ENCODE results near the gene ZCCHC8.
"Not testable (repeated sequence)": the region's sequence is repeated elsewhere in the genome, so short reads cannot be mapped to it uniquely, and the experiment has no call there.

The ZCCHC8 gene

GRCh38 chr12:122470576-122470975 lies 30.2 kb downstream of the ZCCHC8 start:
- DNase-seq: not testable (repeated sequence)

DNA sequence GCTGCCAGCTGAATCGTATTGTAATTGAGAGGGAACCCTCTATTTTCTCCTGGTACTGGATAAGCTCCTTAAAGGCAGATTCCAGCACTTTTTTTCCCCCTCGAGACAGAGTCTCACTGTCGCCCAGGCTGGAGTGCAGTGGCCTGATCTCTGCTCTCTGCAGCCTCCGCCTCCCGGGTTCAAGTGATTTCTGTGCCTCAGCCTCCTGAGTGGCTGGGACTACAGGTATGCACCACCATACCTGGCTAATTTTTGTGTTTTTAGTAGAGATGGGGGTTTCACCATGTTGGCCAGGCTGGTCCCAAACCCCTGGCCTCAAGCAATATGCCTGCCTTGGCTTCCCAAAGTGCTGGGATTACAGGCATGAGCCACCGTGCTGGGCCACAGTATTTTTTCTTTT lies 30.9 kb downstream of the ZCCHC8 start:
- DNase-seq: not testable (repeated sequence)

GRCh38 chr12:122467983-122468382 lies 32.7 kb downstream of the ZCCHC8 start:
- no peak for DNase-seq

GRCh38 chr12:122464317-122465042 lies 36.3 kb downstream of the ZCCHC8 start:
- DNase-seq: not testable (repeated sequence)

DNA sequence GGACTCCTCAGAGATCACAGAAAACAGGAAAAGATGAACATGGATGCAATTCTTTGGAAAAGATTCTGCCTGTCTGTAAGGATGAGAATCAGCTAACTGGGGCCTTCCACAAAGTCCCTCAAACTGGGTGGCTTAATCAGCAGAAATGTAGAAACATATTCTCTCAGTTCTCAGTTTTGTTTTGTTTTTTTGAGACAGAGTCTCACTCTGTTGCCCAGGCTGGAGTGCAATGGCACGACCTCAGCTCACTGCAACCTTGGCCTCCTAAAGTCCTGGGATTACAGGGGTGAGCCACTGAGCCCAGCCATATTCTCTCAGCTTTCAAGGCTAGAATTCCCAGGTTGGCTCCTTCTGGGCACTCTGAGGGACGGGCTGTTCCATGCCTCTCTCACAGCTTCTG lies 40.1 kb downstream of the ZCCHC8 start:
- no peak for DNase-seq

DNA sequence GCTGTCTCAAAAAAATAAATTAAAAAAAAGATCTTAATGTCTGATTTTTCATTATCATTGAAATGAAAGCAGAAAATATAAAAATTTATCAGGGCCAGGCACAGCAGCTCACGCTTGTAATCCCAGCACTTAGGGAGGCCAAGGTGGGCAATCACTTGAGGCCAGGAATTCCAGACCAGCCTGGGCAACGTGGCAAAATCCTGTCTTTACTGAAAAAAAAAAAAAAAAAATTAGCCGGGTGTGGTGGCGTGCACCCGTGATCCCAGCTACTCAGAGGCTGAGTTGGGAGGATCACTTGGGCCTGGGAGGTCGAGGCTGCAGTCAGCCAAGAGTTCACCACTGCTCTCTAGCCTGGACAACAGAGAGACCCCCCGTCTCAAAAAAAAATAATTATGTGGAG lies 40.7 kb downstream of the ZCCHC8 start:
- DNase-seq: no peak

DNA sequence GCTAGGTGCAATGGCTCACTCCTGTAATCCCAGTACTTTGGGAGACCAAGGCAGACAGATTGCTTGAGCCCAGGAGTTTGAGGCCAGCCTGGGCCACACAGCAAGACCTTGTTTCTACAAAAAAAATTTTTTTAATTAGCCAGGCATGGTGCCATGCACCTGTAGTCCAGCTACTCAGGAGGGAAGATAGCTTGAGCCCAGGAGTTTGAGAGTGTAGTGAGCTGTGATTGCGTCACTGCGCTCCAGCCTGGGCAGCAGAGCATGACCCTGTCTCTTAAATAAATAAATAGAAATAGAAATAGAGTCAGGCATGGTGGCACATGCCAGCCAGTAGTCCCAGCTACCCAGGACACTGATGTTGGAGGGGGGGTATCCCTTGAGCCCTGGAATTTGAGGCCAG lies 41.5 kb downstream of the ZCCHC8 start:
- DNase-seq: no peak

GRCh38 chr12:122458105-122459035 lies 42.4 kb downstream of the ZCCHC8 start:
- no peak for DNase-seq

DNA sequence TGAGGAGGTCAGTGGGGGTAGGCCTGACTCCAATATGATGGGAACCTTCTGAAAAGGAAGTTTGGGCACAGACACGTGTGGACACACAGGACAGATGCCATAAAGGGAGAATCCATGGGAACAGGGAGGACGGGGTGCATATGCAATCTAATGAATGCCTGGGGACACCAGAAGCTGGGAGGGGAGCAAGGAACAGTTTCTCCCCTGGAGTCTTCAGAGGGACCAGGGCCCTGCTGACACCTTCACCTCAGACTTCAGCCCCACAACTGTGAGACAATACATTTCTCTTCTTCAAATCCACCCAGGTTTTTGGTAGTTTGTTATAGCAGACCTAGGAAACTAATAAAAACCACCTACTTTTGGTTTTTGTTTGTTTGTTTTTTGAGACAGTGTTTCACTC lies 43.1 kb downstream of the ZCCHC8 start:
- no peak for DNase-seq

GRCh38 chr12:122454739-122455138 lies 46.0 kb downstream of the ZCCHC8 start:
- DNase-seq: no peak

DNA sequence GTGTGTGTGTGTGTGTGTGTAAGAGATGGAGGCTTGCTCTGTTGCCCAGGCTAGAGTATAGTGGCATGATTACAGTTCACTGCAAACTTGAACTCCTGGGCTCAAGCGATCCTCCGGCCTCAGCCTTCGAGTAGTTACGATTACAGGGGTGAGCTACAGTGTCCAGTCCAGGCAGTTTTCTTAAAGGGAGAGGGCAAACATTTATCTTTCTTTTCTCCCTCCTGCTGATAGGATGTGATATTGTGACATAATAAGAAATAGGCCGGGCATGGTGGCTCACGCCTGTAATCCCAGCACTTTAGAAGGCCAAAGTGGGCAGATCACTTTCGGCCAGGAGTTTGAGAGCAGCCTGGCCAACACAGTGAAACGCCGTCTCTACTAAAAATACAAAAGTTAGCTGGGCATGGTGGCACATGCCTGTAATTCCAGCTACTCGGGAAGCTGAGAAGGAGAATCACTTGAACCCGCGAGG lies 46.4 kb downstream of the ZCCHC8 start:
- no peak for DNase-seq

GRCh38 chr12:122452701-122453285 lies 47.9 kb downstream of the ZCCHC8 start:
- DNase-seq: no peak

GRCh38 chr12:122449317-122449716 lies 51.4 kb downstream of the ZCCHC8 start:
- no peak for DNase-seq

- DNase-seq: not testable (repeated sequence)
These were observed 52.9 kb downstream of the ZCCHC8 start for GRCh38 chr12:122447825-122448224.

- not testable (repeated sequence) for DNase-seq
These were observed 54.3 kb downstream of the ZCCHC8 start for GRCh38 chr12:122446390-122446789.

GRCh38 chr12:122444071-122444470 lies 56.7 kb downstream of the ZCCHC8 start:
- not testable (repeated sequence) for DNase-seq

- DNase-seq: not testable (repeated sequence)
These were observed 61.9 kb downstream of the ZCCHC8 start for GRCh38 chr12:122438822-122439221.

GRCh38 chr12:122437656-122438121 lies 63.0 kb downstream of the ZCCHC8 start:
- no peak for DNase-seq

- no peak for DNase-seq
These were observed 65.5 kb downstream of the ZCCHC8 start for GRCh38 chr12:122435186-122435585.

- DNase-seq: not testable (repeated sequence)
These were observed 71.7 kb downstream of the ZCCHC8 start for GRCh38 chr12:122429043-122429442.

- DNase-seq: no peak
These were observed 73.3 kb downstream of the ZCCHC8 start for GRCh38 chr12:122427403-122427802.

GRCh38 chr12:122423258-122424165 lies 77.2 kb downstream of the ZCCHC8 start:
- DNase-seq: no peak
